Common myeloid progenitor, CD34-positive (primary cell): Measurements from ENCODE around the gene KCNIP1.
A peak's percentile ranks its signal among the peaks of the same experiment; 100 is the strongest.

Source experiments
- CTCF ChIA-PET: fragments of 350-600 bp; sonication (Branson Sonifier 250); formaldehyde crosslinking; loops from one replicate; lab custom pipeline; 2021; ENCODE audit warnings: antibody characterized with exemption; lab: Charles Lee
- POLR2A ChIA-PET: fragments of 350-600 bp; sonication (Branson Sonifier 250); formaldehyde crosslinking; loops from one replicate; lab custom pipeline; 2021; ENCODE audit warnings: antibody characterized with exemption; lab: Charles Lee
- DNase-seq, 3 donors: peaks; one replicate each; pipeline versions ENCODE4 v3.0.0 to v3.0.0-alpha.2; 2013
- H3K27ac ChIP-seq, 2 experiments: 1 replicate in 1 of 2; 2 replicates in 1 of 2; pipeline ENCODE4 v1.7.0; 2013; ENCODE audit warnings: inconsistent platforms in 2 of 2, low read length in 2 of 2, mild to moderate bottlenecking in 2 of 2, low read depth in 1 of 2, moderate library complexity in 1 of 2; ENCODE audit not compliant: severe bottlenecking in 2 of 2, insufficient read depth in 1 of 2, poor library complexity in 1 of 2
- H3K27me3 ChIP-seq, 5 experiments: replicated peaks in 2 of 5; 1 replicate in 3 of 5; 2 replicates in 2 of 5; pipeline versions ENCODE4 v1.6.1 to v1.7.0; 2013; ENCODE audit warnings: low read length in 4 of 5, mild to moderate bottlenecking in 2 of 5, moderate library complexity in 2 of 5, inconsistent platforms in 1 of 5; ENCODE audit not compliant: insufficient read depth in 5 of 5, control insufficient read depth in 4 of 5
- H3K36me3 ChIP-seq, 4 experiments: 1 replicate in 2 of 4; 2 replicates in 2 of 4; pipeline versions ENCODE4 v1.6.1 to v1.7.0; 2013; ENCODE audit warnings: low read length in 3 of 4, control low read depth in 1 of 4, mild to moderate bottlenecking in 1 of 4; ENCODE audit not compliant: control insufficient read depth in 4 of 4, insufficient read depth in 4 of 4
- H3K4me1 ChIP-seq, 4 experiments: 1 replicate in 3 of 4; 2 replicates in 1 of 4; pipeline versions ENCODE4 v1.6.1 to v1.7.1; 2013; ENCODE audit warnings: low read length in 3 of 4, mild to moderate bottlenecking in 3 of 4, control low read depth in 1 of 4, inconsistent platforms in 1 of 4, moderate library complexity in 1 of 4; ENCODE audit not compliant: control insufficient read depth in 4 of 4, insufficient read depth in 4 of 4; ENCODE audit errors: control extremely low read depth in 1 of 4
- H3K4me3 ChIP-seq, 7 experiments: 1 replicate in 4 of 7; 2 replicates in 3 of 7; pipeline versions ENCODE4 v1.5.1 to v1.7.0; 2013; ENCODE audit warnings: mild to moderate bottlenecking in 7 of 7, low read length in 6 of 7, moderate library complexity in 6 of 7, inconsistent platforms in 2 of 7, low read depth in 2 of 7, control low read depth in 1 of 7; ENCODE audit not compliant: insufficient read depth in 4 of 7, control insufficient read depth in 1 of 7; ENCODE audit errors: extremely low read depth in 1 of 7
- H3K9me3 ChIP-seq, 5 experiments: 1 replicate in 4 of 5; 2 replicates in 1 of 5; pipeline versions ENCODE4 v1.6.1 to v1.7.1; 2013; ENCODE audit warnings: low read length in 4 of 5, mild to moderate bottlenecking in 2 of 5, inconsistent platforms in 1 of 5, low read depth in 1 of 5, moderate library complexity in 1 of 5; ENCODE audit not compliant: control insufficient read depth in 4 of 5, insufficient read depth in 2 of 5; ENCODE audit errors: control extremely low read depth in 1 of 5
- WGBS: methylation state at CpG from one replicate; pipeline ENCODE4 v1.1.5; 2013; ENCODE audit not compliant: insufficient coverage; 5-methylcytosine and 5-hydroxymethylcytosine counted together

The KCNIP1 gene

GRCh38 chr5:170469414-170469813 lies 34.4 kb upstream of the KCNIP1 start:
- ChIA-PET POLR2A (no interaction called here), CTCF (interaction anchor here (1.0 kb wide), 2 partner anchors 11 to 22 kb away, joined by 3 read pairs; no protein-coding TSS in a partner anchor)
- H3K27me3 ChIP-seq, result peaks cover 0 to 2% (median 0%) of the 10 kb centered on the region in 5 experiments
- H3K4me1 ChIP-seq, result peaks cover 6 to 39% (median 17%) of the 10 kb centered on the region in 4 experiments
- H3K27ac ChIP-seq, result no peak overlapping the region
- WGBS, result 98% methylated on average over 4 of the region's 4 CpGs
- no peak overlapping the region for H3K4me3 ChIP-seq
- H3K36me3 ChIP-seq, result no peaks in the 10 kb centered on the region
- no peak for DNase-seq
- peaks cover 0 to under 1% (median 0%) of the 10 kb centered on the region in 5 experiments for H3K9me3 ChIP-seq

- peaks cover 6 to 47% (median 21%) of the 10 kb centered on the region in 4 experiments for H3K4me1 ChIP-seq
- DNase-seq, result no peak
- peaks cover 0 to 4% (median 0%) of the 10 kb centered on the region in 5 experiments for H3K9me3 ChIP-seq
- no peak overlapping the region for H3K27ac ChIP-seq
- ChIA-PET CTCF (interaction anchor here (1.0 kb wide), 1 partner anchor 12 kb away, joined by 3 read pairs; no protein-coding TSS in a partner anchor), POLR2A (no interaction called here)
- H3K27me3 ChIP-seq, result no peaks in the 10 kb centered on the region
- 93% methylated on average over 3 of the region's 4 CpGs for WGBS
- no peak overlapping the region for H3K4me3 ChIP-seq
- no peaks in the 10 kb centered on the region for H3K36me3 ChIP-seq
These were observed 33.5 kb upstream of the KCNIP1 start for GRCh38 chr5:170470275-170470674.

- H3K4me3 ChIP-seq, result no peak overlapping the region
- H3K4me1 ChIP-seq, result peaks cover 10 to 54% (median 27%) of the 10 kb centered on the region in 4 experiments
- H3K9me3 ChIP-seq, result peaks cover 0 to 4% (median 0%) of the 10 kb centered on the region in 5 experiments
- POLR2A ChIA-PET, result no interaction called here
- CTCF ChIA-PET, result no interaction called here
- 97% methylated on average over 4 of the region's 8 CpGs for WGBS
- no peaks in the 10 kb centered on the region for H3K27me3 ChIP-seq
- H3K27ac ChIP-seq, result no peak overlapping the region
- DNase-seq, result no peak
- H3K36me3 ChIP-seq, result no peaks in the 10 kb centered on the region
These were observed 32.9 kb upstream of the KCNIP1 start for GRCh38 chr5:170470808-170471404.

GRCh38 chr5:170471551-170472178 lies 32.2 kb upstream of the KCNIP1 start:
- Histone ChIP-seq H3K9me3 (peaks cover 0 to 4% (median 0%) of the 10 kb centered on the region in 5 experiments), H3K27ac (no peak overlapping the region), H3K27me3 (no peaks in the 10 kb centered on the region), H3K4me1 (peaks cover 16 to 60% (median 30%) of the 10 kb centered on the region in 4 experiments), H3K36me3 (no peaks in the 10 kb centered on the region), H3K4me3 (no peak overlapping the region)
- DNase-seq, result peak in 2 of 3 donors; percentile 49 to 58
- WGBS, result 61% methylated on average over 8 of the region's 8 CpGs
- CTCF ChIA-PET, result no interaction called here
- POLR2A ChIA-PET, result no interaction called here

- POLR2A ChIA-PET, result no interaction called here
- CTCF ChIA-PET, result interaction anchor here (1.0 to 1.5 kb wide), 4 partner anchors 13 to 68 kb away, joined by 3 to 5 read pairs (median 3); no protein-coding TSS in a partner anchor
- Histone ChIP-seq H3K4me1 (peaks cover 16 to 58% (median 31%) of the 10 kb centered on the region in 4 experiments), H3K27me3 (no peaks in the 10 kb centered on the region), H3K27ac (no peak overlapping the region), H3K36me3 (no peaks in the 10 kb centered on the region), H3K9me3 (peaks cover 0 to 4% (median 0%) of the 10 kb centered on the region in 5 experiments), H3K4me3 (no peak overlapping the region)
- 72% methylated on average over 5 of the region's 5 CpGs for WGBS
- DNase-seq, result no peak
These were observed 30.2 kb upstream of the KCNIP1 start for GRCh38 chr5:170473642-170474041.

GRCh38 chr5:170474489-170475274 lies 29.1 kb upstream of the KCNIP1 start:
- no peak overlapping the region for H3K27ac ChIP-seq
- H3K4me1 ChIP-seq, result peaks cover 14 to 63% (median 34%) of the 10 kb centered on the region in 4 experiments
- 100% methylated on average over 6 of the region's 12 CpGs for WGBS
- peak overlapping the region in 1 of 7 experiments; percentile 40 for H3K4me3 ChIP-seq
- H3K36me3 ChIP-seq, result no peaks in the 10 kb centered on the region
- peaks cover 0 to 4% (median 0%) of the 10 kb centered on the region in 5 experiments for H3K9me3 ChIP-seq
- ChIA-PET CTCF (interaction anchor here (1.0 to 1.5 kb wide), 4 partner anchors 12 to 19 kb away, joined by 3 to 5 read pairs (median 4); no protein-coding TSS in a partner anchor), POLR2A (no interaction called here)
- H3K27me3 ChIP-seq, result no peaks in the 10 kb centered on the region
- DNase-seq, result peak in 2 of 3 donors; percentile 46 to 55
